ENCODE results near the gene DGKQ.

DNA sequence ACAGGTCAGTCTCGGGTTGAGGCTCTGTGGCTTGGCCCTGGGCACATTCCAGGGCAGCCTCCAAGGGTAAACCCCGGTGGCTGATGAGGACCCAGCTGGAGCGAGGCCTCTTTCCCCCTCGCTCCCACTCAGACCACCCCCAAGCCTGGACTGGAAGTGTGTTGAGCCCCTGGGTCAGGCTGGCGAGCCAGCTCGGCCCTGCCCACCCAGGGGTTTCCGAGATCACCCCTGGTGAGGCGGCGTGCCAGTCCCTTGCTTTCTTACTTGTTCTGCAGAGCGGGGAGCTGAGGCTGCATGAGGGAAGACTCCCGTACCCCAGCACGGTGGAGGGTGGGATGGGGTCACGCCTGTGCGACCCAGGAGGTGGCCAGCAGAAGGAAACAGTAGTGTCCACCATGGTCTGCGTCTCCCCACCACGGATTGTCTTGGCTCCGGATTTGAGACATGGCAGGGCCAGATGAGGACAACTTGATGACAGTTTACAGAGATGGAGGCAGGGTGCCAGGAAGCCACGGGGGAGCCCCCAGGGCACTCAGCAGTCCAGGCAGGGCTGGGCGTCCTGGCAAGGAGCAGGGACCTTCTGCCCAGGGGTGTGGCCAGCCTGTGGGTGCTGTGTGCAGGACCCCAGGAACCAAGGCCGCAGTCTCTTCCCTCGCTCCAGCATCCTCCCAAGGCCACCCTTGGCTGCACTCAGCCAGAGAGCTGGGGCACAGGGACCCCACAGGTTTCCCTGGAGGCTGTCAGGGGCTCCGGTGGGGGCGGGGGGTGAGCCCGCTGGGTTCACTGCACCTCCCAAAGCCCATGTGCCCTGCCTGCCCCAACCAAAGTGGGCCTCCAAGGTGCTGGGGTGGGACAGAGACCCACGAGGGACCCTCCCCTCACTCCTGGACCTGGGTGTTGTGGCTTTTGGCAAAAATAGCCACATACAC is 31.5 kb upstream of the DGKQ start:
- TF ChIP-seq, protein P1, sequence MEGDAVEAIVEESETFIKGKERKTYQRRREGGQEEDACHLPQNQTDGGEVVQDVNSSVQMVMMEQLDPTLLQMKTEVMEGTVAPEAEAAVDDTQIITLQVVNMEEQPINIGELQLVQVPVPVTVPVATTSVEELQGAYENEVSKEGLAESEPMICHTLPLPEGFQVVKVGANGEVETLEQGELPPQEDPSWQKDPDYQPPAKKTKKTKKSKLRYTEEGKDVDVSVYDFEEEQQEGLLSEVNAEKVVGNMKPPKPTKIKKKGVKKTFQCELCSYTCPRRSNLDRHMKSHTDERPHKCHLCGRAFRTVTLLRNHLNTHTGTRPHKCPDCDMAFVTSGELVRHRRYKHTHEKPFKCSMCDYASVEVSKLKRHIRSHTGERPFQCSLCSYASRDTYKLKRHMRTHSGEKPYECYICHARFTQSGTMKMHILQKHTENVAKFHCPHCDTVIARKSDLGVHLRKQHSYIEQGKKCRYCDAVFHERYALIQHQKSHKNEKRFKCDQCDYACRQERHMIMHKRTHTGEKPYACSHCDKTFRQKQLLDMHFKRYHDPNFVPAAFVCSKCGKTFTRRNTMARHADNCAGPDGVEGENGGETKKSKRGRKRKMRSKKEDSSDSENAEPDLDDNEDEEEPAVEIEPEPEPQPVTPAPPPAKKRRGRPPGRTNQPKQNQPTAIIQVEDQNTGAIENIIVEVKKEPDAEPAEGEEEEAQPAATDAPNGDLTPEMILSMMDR (IDR thresholded peaks at IDR 0.05 in 4 of 5, conservative IDR thresholded peaks at IDR 0.05 in 1 of 5): no peak
- TF ChIP-seq POLR2A (IDR thresholded peaks at IDR 0.05): no peak

Measured in gastrocnemius medialis (tissue), 4 donors.